IMR-90 (cell line): ENCODE data around the gene VPREB3. TPM values are rescaled to one million over a fixed set of nuclear protein-coding genes. Genes with fewer than 3 reads are reported as not detected.

Experiments
- ATAC-seq: fragments of 200-7000 bp; cut with Tn5 transposase; 2 replicates; pipeline ENCODE4 v1.9.1; 2020; ENCODE audit warnings: low read depth, mild to moderate bottlenecking, moderate library complexity
- BruUV-seq: library from RNA; stranded (reverse); fragments of 400-500 nt; replicated peaks from 2 replicates; lab custom pipeline; 2021; lab: Mats Ljungman, UMichigan
- CTCF ChIA-PET: fragments of 300-600 bp; formaldehyde crosslinking; extraction: SDS; loops from one replicate; lab custom pipeline; 2021; ENCODE audit warnings: antibody characterized with exemption; lab: Yijun Ruan, JAX
- POLR2A ChIA-PET: fragments of 300-600 bp; sonication (Branson Sonifier 250); formaldehyde crosslinking; loops from one replicate; lab custom pipeline; 2022; ENCODE audit warnings: antibody characterized with exemption; ENCODE audit not compliant: unreplicated experiment; lab: Charles Lee
- DNase-seq: peaks from one replicate; pipeline ENCODE4 v3.0.0; 2013
- H2AFZ ChIP-seq: replicated peaks from 2 replicates; pipeline ENCODE3; 2013; ENCODE audit warnings: low read length, mild to moderate bottlenecking; ENCODE audit not compliant: poor library complexity
- H2AK5ac ChIP-seq: 2 replicates; pipeline ENCODE4 v1.6.1; 2013; ENCODE audit warnings: low read depth, low read length, inconsistent platforms
- H2AK9ac ChIP-seq: replicated peaks from 2 replicates; pipeline ENCODE3; 2013; ENCODE audit warnings: mild to moderate bottlenecking, low read depth, low read length, moderate library complexity; ENCODE audit not compliant: poor library complexity
- H2BK120ac ChIP-seq: 2 replicates; pipeline ENCODE4 v1.6.1; 2013; ENCODE audit warnings: low read depth, low read length, inconsistent platforms
- H2BK15ac ChIP-seq: 3 replicates; pipeline ENCODE4 v1.6.1; 2013; ENCODE audit warnings: low read depth, low read length, inconsistent platforms
- H2BK20ac ChIP-seq: 2 replicates; pipeline ENCODE4 v1.6.1; 2013; ENCODE audit warnings: low read depth, mild to moderate bottlenecking, inconsistent platforms, low read length, moderate library complexity
- H2BK5ac ChIP-seq: 2 replicates; pipeline ENCODE4 v1.6.1; 2013; ENCODE audit warnings: mild to moderate bottlenecking, low read depth, low read length, inconsistent platforms; ENCODE audit not compliant: poor library complexity, severe bottlenecking
- H3K14ac ChIP-seq: replicated peaks from 2 replicates; pipeline ENCODE4 v1.6.1; 2013; ENCODE audit warnings: low read depth, low read length, inconsistent platforms
- H3K18ac ChIP-seq: 2 replicates; pipeline ENCODE4 v1.6.1; 2013; ENCODE audit warnings: low read depth, low read length, control low read depth
- H3K23ac ChIP-seq: 2 replicates; pipeline ENCODE4 v1.6.1; 2013; ENCODE audit warnings: low read depth, low read length, inconsistent platforms
- H3K27ac ChIP-seq: 2 replicates; pipeline ENCODE4 v1.5.1; 2013; ENCODE audit warnings: mild to moderate bottlenecking, control low read depth, low read length; ENCODE audit not compliant: insufficient read depth
- H3K27me3 ChIP-seq: 2 replicates; pipeline ENCODE4 v1.6.1; 2013; ENCODE audit warnings: low read length; ENCODE audit not compliant: control insufficient read depth, insufficient read depth
- H3K36me3 ChIP-seq: 2 replicates; pipeline ENCODE4 v1.6.1; 2013; ENCODE audit warnings: low read length, mixed read lengths; ENCODE audit not compliant: control insufficient read depth, insufficient read depth
- H3K4ac ChIP-seq: 2 replicates; pipeline ENCODE4 v1.6.1; 2013; ENCODE audit warnings: low read depth, low read length, inconsistent platforms
- H3K4me1 ChIP-seq: 2 replicates; pipeline ENCODE4 v1.6.1; 2013; ENCODE audit warnings: low read length, mixed read lengths; ENCODE audit not compliant: control insufficient read depth, insufficient read depth
- H3K4me2 ChIP-seq: 2 replicates; pipeline ENCODE4 v1.6.1; 2013; ENCODE audit warnings: low read depth, mild to moderate bottlenecking, control low read depth, low read length, moderate library complexity
- H3K4me3 ChIP-seq: 2 replicates; pipeline ENCODE4 v1.5.1; 2013; ENCODE audit warnings: low read depth, mild to moderate bottlenecking, control low read depth, low read length, moderate library complexity; ENCODE audit not compliant: insufficient read depth
- H3K56ac ChIP-seq: 2 replicates; pipeline ENCODE4 v1.6.1; 2013; ENCODE audit warnings: low read length, inconsistent platforms; ENCODE audit not compliant: insufficient read depth; ENCODE audit errors: extremely low read depth
- H3K79me1 ChIP-seq, 2 experiments: 2 replicates each; pipeline ENCODE4 v1.6.1; 2013; ENCODE audit warnings: low read length in 2 of 2, inconsistent platforms in 1 of 2, low read depth in 1 of 2
- H3K9ac ChIP-seq: 2 replicates; pipeline ENCODE4 v1.6.1; 2013; ENCODE audit warnings: low read depth, low read length, control low read depth
- H3K9me1 ChIP-seq: 2 replicates; pipeline ENCODE4 v1.6.1; 2013; ENCODE audit warnings: low read length, inconsistent platforms; ENCODE audit not compliant: insufficient read depth
- H3K9me3 ChIP-seq: 2 replicates; pipeline ENCODE4 v1.6.1; 2013; ENCODE audit warnings: low read length; ENCODE audit not compliant: control insufficient read depth, insufficient read depth
- H4K20me1 ChIP-seq: 2 replicates; pipeline ENCODE4 v1.6.1; 2013; ENCODE audit warnings: low read length, inconsistent platforms; ENCODE audit not compliant: insufficient read depth
- H4K5ac ChIP-seq: 2 replicates; pipeline ENCODE4 v1.6.1; 2013; ENCODE audit warnings: mild to moderate bottlenecking, low read depth, low read length, control low read depth
- H4K8ac ChIP-seq, 2 experiments: 2 replicates each; pipeline ENCODE4 v1.6.1; 2013; ENCODE audit warnings: low read depth in 2 of 2, low read length in 2 of 2, control low read depth in 1 of 2, inconsistent platforms in 1 of 2
- H4K91ac ChIP-seq: 2 replicates; pipeline ENCODE4 v1.6.1; 2013; ENCODE audit warnings: low read depth, low read length, inconsistent platforms; ENCODE audit not compliant: insufficient read depth
- BHLHE40 ChIP-seq: fragments of 150-350 bp; IDR thresholded peaks from 2 replicates; pipeline ENCODE4 v1.6.1; 2016; ENCODE audit warnings: mild to moderate bottlenecking, low read depth, low read length
- CEBPB ChIP-seq: IDR thresholded peaks from 2 replicates; pipeline ENCODE4 v1.6.1; 2012; ENCODE audit warnings: low read depth, low read length, improper control_type of control experiment
- CHD1 ChIP-seq: IDR thresholded peaks from 2 replicates; pipeline ENCODE4 v1.6.1; 2012; ENCODE audit warnings: low read depth, low read length, improper control_type of control experiment
- FOS ChIP-seq: fragments of 150-350 bp; IDR thresholded peaks from 2 replicates; pipeline ENCODE4 v1.6.1; 2016; ENCODE audit warnings: low read depth, low read length
- MAFK ChIP-seq: IDR thresholded peaks from 2 replicates; pipeline ENCODE4 v1.6.1; 2012; ENCODE audit warnings: low read depth, low read length, improper control_type of control experiment
- MAZ ChIP-seq: IDR thresholded peaks from 2 replicates; pipeline ENCODE4 v1.6.1; 2012; ENCODE audit warnings: low read depth, mild to moderate bottlenecking, low read length, improper control_type of control experiment, moderate library complexity, borderline replicate concordance
- MXI1 ChIP-seq: IDR thresholded peaks from 2 replicates; pipeline ENCODE4 v1.6.1; 2012; ENCODE audit warnings: low read depth, mild to moderate bottlenecking, low read length, moderate library complexity, borderline replicate concordance
- NFE2L2 ChIP-seq: fragments of 150-350 bp; IDR thresholded peaks from 2 replicates; pipeline ENCODE4 v1.6.1; 2016; ENCODE audit warnings: low read depth, mild to moderate bottlenecking, low read length
- POLR2A ChIP-seq: IDR thresholded peaks from 2 replicates; pipeline ENCODE4 v1.6.1; 2012; ENCODE audit warnings: mild to moderate bottlenecking, low read depth, low read length
- RAD21 ChIP-seq: IDR thresholded peaks from 2 replicates; pipeline ENCODE4 v1.6.1; 2012; ENCODE audit warnings: low read length, improper control_type of control experiment
- RCOR1 ChIP-seq: IDR thresholded peaks from 2 replicates; pipeline ENCODE4 v1.6.1; 2012; ENCODE audit warnings: mild to moderate bottlenecking, low read length, improper control_type of control experiment; ENCODE audit not compliant: insufficient replicate concordance
- RFX5 ChIP-seq: IDR thresholded peaks from 2 replicates; pipeline ENCODE4 v1.8.0; 2012; ENCODE audit warnings: low read depth, mild to moderate bottlenecking, low read length, moderate library complexity
- SMC3 ChIP-seq: fragments of 150-350 bp; IDR thresholded peaks from 2 replicates; pipeline ENCODE4 v1.6.1; 2016; ENCODE audit warnings: low read depth, mild to moderate bottlenecking, antibody characterized with exemption, low read length, moderate library complexity
- WGBS, 2 experiments: methylation state at CpG; one replicate each; pipeline versions ENCODE4 v1.1.5 to v1.1.7; 2013; ENCODE audit warnings: missing lambda C conversion rate in 2 of 2; ENCODE audit not compliant: insufficient read length in 1 of 2; ENCODE audit errors: extremely low coverage in 2 of 2; 5-methylcytosine and 5-hydroxymethylcytosine counted together
- dilution Hi-C: fragments of 300-500 bp; cut with HindIII; formaldehyde crosslinking; loops from one replicate; pipeline ENCODE4 v1.14.3; 2018; ENCODE audit warnings: low sequenced_read_pairs; ENCODE audit not compliant: unreplicated experiment
- in situ Hi-C: fragments of 300-500 bp; cut with MboI; formaldehyde crosslinking; loops from 3 replicates; pipeline ENCODE4 v1.14.3; 2019; ENCODE audit warnings: low sequenced_read_pairs, inconsistent platforms, mixed read lengths
- intact Hi-C: fragments of 100-400 bp; cut with micrococcal nuclease; formaldehyde crosslinking; loops from 2 replicates; pipeline ENCODE4 v1.10.0; 2022
- polyA plus RNA-seq, 3 experiments: library from polyadenylated mRNA; depleted of rRNA; stranded (reverse); fragments of >200 nt; gene quantifications; 2 replicates each; pipeline ENCODE4 v1.2.3, GENCODE V29; 2012; ENCODE audit warnings: low replicate concordance in 1 of 3
- total RNA-seq: library from RNA; depleted of rRNA; stranded (reverse); fragments of >200 nt; gene quantifications from 2 replicates; pipeline ENCODE4 v1.2.3, GENCODE V29; 2012
- TF ChIP-seq, protein P1 (sequence below): fragments of 150-350 bp; IDR thresholded peaks from 2 replicates; pipeline ENCODE4 v1.6.1; 2016; ENCODE audit warnings: low read depth, mild to moderate bottlenecking, low read length, moderate library complexity, borderline replicate concordance
- TF ChIP-seq, protein P2 (sequence below): conservative IDR thresholded peaks from 2 replicates; pipeline ENCODE4 v1.5.1; 2012; ENCODE audit warnings: mild to moderate bottlenecking, low read depth, low read length, improper control_type of control experiment
- TF ChIP-seq, protein P3 (sequence below): fragments of 150-350 bp; IDR thresholded peaks from 2 replicates; pipeline ENCODE4 v1.6.1; 2017; ENCODE audit warnings: mild to moderate bottlenecking, antibody characterized with exemption, low read length, low read depth

The VPREB3 gene
- total and polyA plus RNA-seq, 2 of the 4 experiments (the other 2 are of a cell fraction): not detected

DNA sequence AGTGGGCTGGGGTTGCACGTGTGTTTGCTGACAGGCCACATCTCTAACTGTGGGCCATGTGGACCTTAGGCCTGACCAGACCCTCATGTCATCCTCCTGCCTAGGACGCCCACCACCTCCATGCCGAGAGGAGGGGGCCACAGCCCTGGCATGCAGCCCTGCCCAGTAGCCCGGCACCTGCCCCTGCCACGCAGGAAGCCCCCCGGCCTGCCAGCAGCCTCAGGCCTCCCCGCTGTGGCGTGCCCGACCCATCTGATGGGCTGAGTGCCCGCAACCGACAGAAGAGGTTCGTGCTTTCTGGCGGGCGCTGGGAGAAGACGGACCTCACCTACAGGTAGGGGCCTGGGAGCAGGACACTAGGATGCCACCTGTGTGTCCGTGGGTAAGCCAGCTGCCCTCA, 24.9 kb upstream of the VPREB3 start:
- DNase-seq: no peak
- POLR2A ChIA-PET: no interaction called here
- no peak overlapping the region for H2BK120ac ChIP-seq

More for the DNA sequence above, 24.9 kb upstream of the VPREB3 start:
- CTCF ChIA-PET: no interaction called here
- Histone ChIP-seq H3K9me1 (peaks cover 18% of the 10 kb centered on the region), H2AK9ac (no peak overlapping the region), H3K4me3 (no peak overlapping the region), H2BK20ac (no peak overlapping the region), H3K56ac (no peak overlapping the region), H3K9ac (no peak overlapping the region), H2BK15ac (no peak overlapping the region), H4K8ac (no peak overlapping the region), H3K9me3 (no peaks in the 10 kb centered on the region), H3K14ac (no peak overlapping the region), H3K18ac (no peak overlapping the region), H4K5ac (no peak overlapping the region), H3K36me3 (no peaks in the 10 kb centered on the region), H4K91ac (no peak overlapping the region; the same call in 1 of the 2 replicates), H3K79me1 (no peaks in the 10 kb centered on the region), H3K4me2 (no peak overlapping the region), H3K23ac (no peak overlapping the region), H2BK5ac (no peak overlapping the region), H3K27me3 (no peaks in the 10 kb centered on the region), H3K4ac (no peak overlapping the region), H2AFZ (no peak overlapping the region), H2AK5ac (no peak overlapping the region), H3K27ac (no peak overlapping the region), H4K20me1 (no peaks in the 10 kb centered on the region), H3K4me1 (peaks cover 24% of the 10 kb centered on the region)
- ATAC-seq: no peak
- in situ Hi-C loops (no loop called here), dilution Hi-C loops (no loop called here), intact Hi-C loops (loop anchor here (10.0 kb wide), 1 partner anchor 176 kb away; no protein-coding TSS in a partner anchor)
- no TSS peak for BruUV-seq
- WGBS, 2 experiments: 91% methylated on average over 4 of the region's 16 CpGs; no CpG with 5 or more reads in 1 of the 2 experiments
- no peak for TF ChIP-seq BHLHE40
- TF ChIP-seq RFX5: no peak
- TF ChIP-seq, protein P1, sequence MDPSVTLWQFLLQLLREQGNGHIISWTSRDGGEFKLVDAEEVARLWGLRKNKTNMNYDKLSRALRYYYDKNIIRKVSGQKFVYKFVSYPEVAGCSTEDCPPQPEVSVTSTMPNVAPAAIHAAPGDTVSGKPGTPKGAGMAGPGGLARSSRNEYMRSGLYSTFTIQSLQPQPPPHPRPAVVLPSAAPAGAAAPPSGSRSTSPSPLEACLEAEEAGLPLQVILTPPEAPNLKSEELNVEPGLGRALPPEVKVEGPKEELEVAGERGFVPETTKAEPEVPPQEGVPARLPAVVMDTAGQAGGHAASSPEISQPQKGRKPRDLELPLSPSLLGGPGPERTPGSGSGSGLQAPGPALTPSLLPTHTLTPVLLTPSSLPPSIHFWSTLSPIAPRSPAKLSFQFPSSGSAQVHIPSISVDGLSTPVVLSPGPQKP: no peak
- TF ChIP-seq POLR2A: no peak
- TF ChIP-seq FOS: no peak
- TF ChIP-seq CEBPB: no peak
- TF ChIP-seq NFE2L2: no peak
- no peak for TF ChIP-seq MAZ
- no peak for TF ChIP-seq RCOR1
- TF ChIP-seq, protein P2, sequence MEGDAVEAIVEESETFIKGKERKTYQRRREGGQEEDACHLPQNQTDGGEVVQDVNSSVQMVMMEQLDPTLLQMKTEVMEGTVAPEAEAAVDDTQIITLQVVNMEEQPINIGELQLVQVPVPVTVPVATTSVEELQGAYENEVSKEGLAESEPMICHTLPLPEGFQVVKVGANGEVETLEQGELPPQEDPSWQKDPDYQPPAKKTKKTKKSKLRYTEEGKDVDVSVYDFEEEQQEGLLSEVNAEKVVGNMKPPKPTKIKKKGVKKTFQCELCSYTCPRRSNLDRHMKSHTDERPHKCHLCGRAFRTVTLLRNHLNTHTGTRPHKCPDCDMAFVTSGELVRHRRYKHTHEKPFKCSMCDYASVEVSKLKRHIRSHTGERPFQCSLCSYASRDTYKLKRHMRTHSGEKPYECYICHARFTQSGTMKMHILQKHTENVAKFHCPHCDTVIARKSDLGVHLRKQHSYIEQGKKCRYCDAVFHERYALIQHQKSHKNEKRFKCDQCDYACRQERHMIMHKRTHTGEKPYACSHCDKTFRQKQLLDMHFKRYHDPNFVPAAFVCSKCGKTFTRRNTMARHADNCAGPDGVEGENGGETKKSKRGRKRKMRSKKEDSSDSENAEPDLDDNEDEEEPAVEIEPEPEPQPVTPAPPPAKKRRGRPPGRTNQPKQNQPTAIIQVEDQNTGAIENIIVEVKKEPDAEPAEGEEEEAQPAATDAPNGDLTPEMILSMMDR: no peak
- TF ChIP-seq, protein P3, sequence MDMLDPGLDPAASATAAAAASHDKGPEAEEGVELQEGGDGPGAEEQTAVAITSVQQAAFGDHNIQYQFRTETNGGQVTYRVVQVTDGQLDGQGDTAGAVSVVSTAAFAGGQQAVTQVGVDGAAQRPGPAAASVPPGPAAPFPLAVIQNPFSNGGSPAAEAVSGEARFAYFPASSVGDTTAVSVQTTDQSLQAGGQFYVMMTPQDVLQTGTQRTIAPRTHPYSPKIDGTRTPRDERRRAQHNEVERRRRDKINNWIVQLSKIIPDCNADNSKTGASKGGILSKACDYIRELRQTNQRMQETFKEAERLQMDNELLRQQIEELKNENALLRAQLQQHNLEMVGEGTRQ: no peak
- no peak for TF ChIP-seq MAFK
- TF ChIP-seq SMC3: no peak
- no peak for TF ChIP-seq CHD1
- TF ChIP-seq RAD21: no peak
- TF ChIP-seq MXI1: no peak
